Measurements from ENCODE around the gene FSIP1.

The FSIP1 gene

GRCh38 chr15:39594446-39595337 is 187.9 kb downstream of the FSIP1 start:
- Mint-ChIP-seq H3K36me3 (ENCODE audit: low read depth) (peaks cover 4% of the 10 kb centered on the region), H3K4me1 (ENCODE audit: low read depth) (peaks cover 8% of the 10 kb centered on the region), H3K27me3 (no peaks in the 10 kb centered on the region), H3K4me3 (no peak overlapping the region), H3K27ac (no peak overlapping the region), H3K9me3 (no peaks in the 10 kb centered on the region)

- Mint-ChIP-seq H3K27me3 (no peaks in the 10 kb centered on the region), H3K9me3 (no peaks in the 10 kb centered on the region), H3K4me1 (ENCODE audit: low read depth) (peaks cover 8% of the 10 kb centered on the region), H3K27ac (no peak overlapping the region), H3K36me3 (ENCODE audit: low read depth) (peaks cover 4% of the 10 kb centered on the region), H3K4me3 (peak overlapping the region; percentile 35)
These were observed 188.8 kb downstream of the FSIP1 start for GRCh38 chr15:39593656-39594445.

- Mint-ChIP-seq H3K9me3 (no peaks in the 10 kb centered on the region), H3K4me3 (no peak overlapping the region), H3K27ac (no peak overlapping the region), H3K4me1 (ENCODE audit: low read depth) (peaks cover 8% of the 10 kb centered on the region), H3K27me3 (no peaks in the 10 kb centered on the region), H3K36me3 (ENCODE audit: low read depth) (peaks cover 4% of the 10 kb centered on the region)
These were observed 189.5 kb downstream of the FSIP1 start for GRCh38 chr15:39593071-39593655.

GRCh38 chr15:39592500-39592899 is 190.1 kb downstream of the FSIP1 start:
- H3K9me3 Mint-ChIP-seq: no peaks in the 10 kb centered on the region
- H3K27ac Mint-ChIP-seq: no peak overlapping the region
- H3K4me1 Mint-ChIP-seq (ENCODE audit: low read depth): peaks cover 8% of the 10 kb centered on the region
- no peak overlapping the region for H3K4me3 Mint-ChIP-seq
- peaks cover 4% of the 10 kb centered on the region for H3K36me3 Mint-ChIP-seq (ENCODE audit: low read depth)
- H3K27me3 Mint-ChIP-seq: no peaks in the 10 kb centered on the region

- Mint-ChIP-seq H3K27ac (no peak overlapping the region), H3K27me3 (no peaks in the 10 kb centered on the region), H3K4me1 (ENCODE audit: low read depth) (peaks cover 8% of the 10 kb centered on the region), H3K4me3 (no peak overlapping the region), H3K9me3 (no peaks in the 10 kb centered on the region), H3K36me3 (ENCODE audit: low read depth) (peaks cover 4% of the 10 kb centered on the region)
These were observed 190.7 kb downstream of the FSIP1 start for GRCh38 chr15:39591896-39592315.

GRCh38 chr15:39591141-39591895 is 191.3 kb downstream of the FSIP1 start:
- peaks cover 4% of the 10 kb centered on the region for H3K36me3 Mint-ChIP-seq (ENCODE audit: low read depth)
- H3K4me1 Mint-ChIP-seq (ENCODE audit: low read depth): peaks cover 8% of the 10 kb centered on the region
- H3K4me3 Mint-ChIP-seq: no peak overlapping the region
- H3K9me3 Mint-ChIP-seq: no peaks in the 10 kb centered on the region
- H3K27me3 Mint-ChIP-seq: no peaks in the 10 kb centered on the region
- H3K27ac Mint-ChIP-seq: no peak overlapping the region

GRCh38 chr15:39589815-39590644 is 192.6 kb downstream of the FSIP1 start:
- H3K9me3 Mint-ChIP-seq: no peaks in the 10 kb centered on the region
- no peak overlapping the region for H3K27ac Mint-ChIP-seq
- peaks cover 8% of the 10 kb centered on the region for H3K4me1 Mint-ChIP-seq (ENCODE audit: low read depth)
- H3K36me3 Mint-ChIP-seq (ENCODE audit: low read depth): peaks cover 4% of the 10 kb centered on the region
- peaks cover 1% of the 10 kb centered on the region for H3K27me3 Mint-ChIP-seq
- no peak overlapping the region for H3K4me3 Mint-ChIP-seq

GRCh38 chr15:39589193-39589814 is 193.3 kb downstream of the FSIP1 start:
- H3K4me1 Mint-ChIP-seq (ENCODE audit: low read depth): peaks cover 7% of the 10 kb centered on the region
- no peak overlapping the region for H3K27ac Mint-ChIP-seq
- H3K27me3 Mint-ChIP-seq: peaks cover 3% of the 10 kb centered on the region
- peaks cover 4% of the 10 kb centered on the region for H3K36me3 Mint-ChIP-seq (ENCODE audit: low read depth)
- H3K9me3 Mint-ChIP-seq: no peaks in the 10 kb centered on the region
- H3K4me3 Mint-ChIP-seq: no peak overlapping the region

GRCh38 chr15:39588531-39589192 is 194.0 kb downstream of the FSIP1 start:
- Mint-ChIP-seq H3K36me3 (ENCODE audit: low read depth) (peaks cover under 1% of the 10 kb centered on the region), H3K4me3 (no peak overlapping the region), H3K27ac (no peak overlapping the region), H3K27me3 (peaks cover 3% of the 10 kb centered on the region), H3K9me3 (no peaks in the 10 kb centered on the region), H3K4me1 (ENCODE audit: low read depth) (peaks cover under 1% of the 10 kb centered on the region)

GRCh38 chr15:39587731-39588530 is 194.7 kb downstream of the FSIP1 start:
- peaks cover 3% of the 10 kb centered on the region for H3K4me1 Mint-ChIP-seq (ENCODE audit: low read depth)
- H3K4me3 Mint-ChIP-seq: no peak overlapping the region
- H3K27me3 Mint-ChIP-seq: peaks cover 10% of the 10 kb centered on the region
- H3K9me3 Mint-ChIP-seq: no peaks in the 10 kb centered on the region
- no peak overlapping the region for H3K27ac Mint-ChIP-seq
- H3K36me3 Mint-ChIP-seq (ENCODE audit: low read depth): no peaks in the 10 kb centered on the region

GRCh38 chr15:39587096-39587721 is 195.4 kb downstream of the FSIP1 start:
- Mint-ChIP-seq H3K27ac (no peak overlapping the region), H3K9me3 (no peaks in the 10 kb centered on the region), H3K27me3 (peaks cover 14% of the 10 kb centered on the region), H3K36me3 (ENCODE audit: low read depth) (no peaks in the 10 kb centered on the region), H3K4me3 (no peak overlapping the region), H3K4me1 (ENCODE audit: low read depth) (peaks cover 3% of the 10 kb centered on the region)

- no peaks in the 10 kb centered on the region for H3K36me3 Mint-ChIP-seq (ENCODE audit: low read depth)
- no peak overlapping the region for H3K4me3 Mint-ChIP-seq
- H3K4me1 Mint-ChIP-seq (ENCODE audit: low read depth): peaks cover 4% of the 10 kb centered on the region
- peak overlapping the region; percentile 17 for H3K27ac Mint-ChIP-seq
- H3K27me3 Mint-ChIP-seq: peaks cover 21% of the 10 kb centered on the region
- H3K9me3 Mint-ChIP-seq: no peaks in the 10 kb centered on the region
These were observed 196.1 kb downstream of the FSIP1 start for GRCh38 chr15:39586387-39587095.
